ENCODE data around the gene KIZ. TPM values are rescaled to one million over a fixed set of nuclear protein-coding genes. Genes with fewer than 3 reads are reported as not detected.
A peak's percentile ranks its signal among the peaks of the same experiment; 100 is the strongest.

The KIZ gene
- total RNA-seq, 1 experiment from 2014 or later, result 43.6 TPM

- no peaks in the 10 kb centered on the region for H3K27me3 Mint-ChIP-seq (ENCODE audit: low read depth)
- no peak for DNase-seq (ENCODE audit: low spot score)
- H3K4me1 Mint-ChIP-seq, result peaks cover 69% of the 10 kb centered on the region
- H3K36me3 Mint-ChIP-seq, result peaks cover 6% of the 10 kb centered on the region; the same call in 1 of the 2 replicates
- H3K27ac Mint-ChIP-seq, result no peak overlapping the region
- POLR2A ChIA-PET, result no interaction called here
- ATAC-seq, result no peak
- CTCF ChIA-PET, result no interaction called here
- no peaks in the 10 kb centered on the region for H3K9me3 Mint-ChIP-seq
- TF ChIP-seq GRHL2 (CRISPR knock-in tag; IDR thresholded peaks at IDR 0.05; ENCODE audit: insufficient replicate concordance, severe bottlenecking), result no peak
- no peak for TF ChIP-seq MAX (CRISPR knock-in tag; IDR thresholded peaks at IDR 0.05)
- H3K4me3 Mint-ChIP-seq, result no peak overlapping the region
Observed at GRCh38 chr20:21219686-21220085, 93.8 kb downstream of the KIZ start.

GRCh38 chr20:21224217-21224616 lies 98.3 kb downstream of the KIZ start:
- TF ChIP-seq SOX15 (CRISPR knock-in tag; IDR thresholded peaks at IDR 0.05) (no peak), ATF1 (CRISPR knock-in tag; IDR thresholded peaks at IDR 0.05) (no peak), JUN (CRISPR knock-in tag; IDR thresholded peaks at IDR 0.05) (no peak), CTCF (IDR thresholded peaks at IDR 0.05) (no peak), GRHL2 (CRISPR knock-in tag; IDR thresholded peaks at IDR 0.05; ENCODE audit: insufficient replicate concordance, severe bottlenecking) (no peak), NR2C2 (CRISPR knock-in tag; IDR thresholded peaks at IDR 0.05) (no peak), ZNF512 (CRISPR knock-in tag; IDR thresholded peaks at IDR 0.05; ENCODE audit: borderline replicate concordance) (no peak), FOXP1 (CRISPR knock-in tag; IDR thresholded peaks at IDR 0.05; ENCODE audit: borderline replicate concordance) (no peak), IRF2 (CRISPR knock-in tag; IDR thresholded peaks at IDR 0.05; ENCODE audit: borderline replicate concordance, low read depth) (no peak), MYBL2 (CRISPR knock-in tag; IDR thresholded peaks at IDR 0.05) (no peak), PRRX2 (CRISPR knock-in tag; IDR thresholded peaks at IDR 0.05) (no peak), ELF4 (CRISPR knock-in tag; IDR thresholded peaks at IDR 0.05; ENCODE audit: low read depth) (no peak), E2F1 (CRISPR knock-in tag; IDR thresholded peaks at IDR 0.05) (no peak), ZNF396 (CRISPR knock-in tag; IDR thresholded peaks at IDR 0.05; ENCODE audit: borderline replicate concordance) (no peak)
- peaks cover 51% of the 10 kb centered on the region for H3K4me1 Mint-ChIP-seq
- CTCF ChIA-PET, result interaction anchor here (0.6 to 3.0 kb wide), 2 partner anchors 11 to 13 kb away, joined by 3 to 28 read pairs; no protein-coding TSS in a partner anchor
- no peak overlapping the region for H3K4me3 Mint-ChIP-seq
- H3K36me3 Mint-ChIP-seq, result peaks cover 8% of the 10 kb centered on the region
- H3K27ac Mint-ChIP-seq, result no peak overlapping the region
- ATAC-seq (no peak), DNase-seq (ENCODE audit: low spot score) (no peak)
- H3K27me3 Mint-ChIP-seq (ENCODE audit: low read depth), result no peaks in the 10 kb centered on the region
- H3K9me3 Mint-ChIP-seq, result no peaks in the 10 kb centered on the region
- POLR2A ChIA-PET, result no interaction called here

- no peak for DNase-seq (ENCODE audit: low spot score)
- Mint-ChIP-seq H3K27me3 (ENCODE audit: low read depth) (no peaks in the 10 kb centered on the region), H3K36me3 (peaks cover 14% of the 10 kb centered on the region), H3K4me1 (peaks cover 45% of the 10 kb centered on the region), H3K4me3 (no peak overlapping the region), H3K27ac (peak overlapping the region; percentile 76), H3K9me3 (no peaks in the 10 kb centered on the region)
- ChIA-PET POLR2A (interaction anchor here (0.5 kb wide), 1 partner anchor 290 kb away, joined by 3 read pairs; no protein-coding TSS in a partner anchor), CTCF (interaction anchor here (1.0 to 3.0 kb wide), 3 partner anchors 10 to 366 kb away, joined by 3 to 28 read pairs (median 3); no protein-coding TSS in a partner anchor)
- no peak for ATAC-seq
- no peak for TF ChIP-seq PREB (CRISPR knock-in tag; IDR thresholded peaks at IDR 0.05; ENCODE audit: borderline replicate concordance)
- TF ChIP-seq NR1H2 (CRISPR knock-in tag; IDR thresholded peaks at IDR 0.05), result no peak
- no peak for TF ChIP-seq FOXP1 (CRISPR knock-in tag; IDR thresholded peaks at IDR 0.05; ENCODE audit: borderline replicate concordance)
- TF ChIP-seq MYBL2 (CRISPR knock-in tag; IDR thresholded peaks at IDR 0.05), result no peak
- no peak for TF ChIP-seq CTCF (IDR thresholded peaks at IDR 0.05)
- TF ChIP-seq HMGA2 (CRISPR knock-in tag; IDR thresholded peaks at IDR 0.05), result no peak
- TF ChIP-seq E2F5 (CRISPR knock-in tag; IDR thresholded peaks at IDR 0.05), result no peak
- no peak for TF ChIP-seq ATF3 (CRISPR knock-in tag; conservative IDR thresholded peaks at IDR 0.05)
- TF ChIP-seq ZNF263 (CRISPR knock-in tag; IDR thresholded peaks at IDR 0.05; ENCODE audit: low read depth), result no peak
Observed at GRCh38 chr20:21225215-21225947, 99.5 kb downstream of the KIZ start.
